Tibial nerve (tissue), 4 donors: Measurements from ENCODE around the gene PNMT.

Source experiments
- EP300 ChIP-seq, 2 donors: sonication (generic); formaldehyde crosslinking; IDR thresholded peaks; one replicate each; pipeline ENCODE4 v1.6.1; 2017; ENCODE audit warnings: antibody characterized with exemption in 2 of 2, mild to moderate bottlenecking in 1 of 2
- POLR2A ChIP-seq, 2 donors: fragments of 450-650 bp; IDR thresholded peaks; one replicate each; pipeline ENCODE4 v1.6.1; 2017; ENCODE audit warnings: antibody characterized with exemption in 2 of 2, mild to moderate bottlenecking in 2 of 2, moderate library complexity in 2 of 2
- TF ChIP-seq, protein P1 (sequence below), 5 experiments: fragments of 200-600 bp in 3 of 5; fragments of 450-650 bp in 2 of 5; sonication (generic) in 3 of 5; IDR thresholded peaks; one replicate each; pipeline ENCODE4 v1.5.1; 2016 to 2019; ENCODE audit warnings: antibody characterized with exemption in 5 of 5, mild to moderate bottlenecking in 3 of 5, moderate library complexity in 2 of 5

DNA sequence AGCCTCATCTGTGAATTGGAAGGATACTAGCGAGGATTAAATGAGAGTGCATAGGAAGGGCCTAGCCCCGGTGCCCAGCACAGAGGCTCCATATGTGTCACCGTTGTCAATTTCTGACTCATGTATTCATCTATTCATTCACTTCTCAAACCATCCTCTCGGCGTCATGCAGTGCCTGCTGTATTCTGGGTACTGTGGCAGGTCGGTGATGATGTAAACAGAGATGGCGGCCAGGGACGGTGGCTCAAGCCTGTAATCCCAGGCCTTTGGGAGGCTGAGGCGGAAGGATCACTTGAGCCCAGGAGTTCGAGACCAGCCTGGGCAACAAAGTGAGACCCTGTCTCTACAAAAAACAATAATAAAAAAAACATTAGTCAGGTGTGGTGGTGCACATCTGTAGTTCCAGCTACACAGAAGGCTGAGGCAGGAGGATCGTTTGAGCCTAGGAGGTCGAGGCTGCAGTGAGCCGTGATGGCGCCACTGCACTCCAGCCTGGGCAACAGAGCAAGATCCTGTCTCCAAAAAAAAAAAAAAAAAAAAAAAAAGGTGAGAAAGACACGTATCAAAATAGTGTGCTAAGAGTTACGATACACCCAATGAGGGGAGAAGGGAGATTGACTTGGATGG lies 45.8 kb upstream of the PNMT start:
- TF ChIP-seq, protein P1, sequence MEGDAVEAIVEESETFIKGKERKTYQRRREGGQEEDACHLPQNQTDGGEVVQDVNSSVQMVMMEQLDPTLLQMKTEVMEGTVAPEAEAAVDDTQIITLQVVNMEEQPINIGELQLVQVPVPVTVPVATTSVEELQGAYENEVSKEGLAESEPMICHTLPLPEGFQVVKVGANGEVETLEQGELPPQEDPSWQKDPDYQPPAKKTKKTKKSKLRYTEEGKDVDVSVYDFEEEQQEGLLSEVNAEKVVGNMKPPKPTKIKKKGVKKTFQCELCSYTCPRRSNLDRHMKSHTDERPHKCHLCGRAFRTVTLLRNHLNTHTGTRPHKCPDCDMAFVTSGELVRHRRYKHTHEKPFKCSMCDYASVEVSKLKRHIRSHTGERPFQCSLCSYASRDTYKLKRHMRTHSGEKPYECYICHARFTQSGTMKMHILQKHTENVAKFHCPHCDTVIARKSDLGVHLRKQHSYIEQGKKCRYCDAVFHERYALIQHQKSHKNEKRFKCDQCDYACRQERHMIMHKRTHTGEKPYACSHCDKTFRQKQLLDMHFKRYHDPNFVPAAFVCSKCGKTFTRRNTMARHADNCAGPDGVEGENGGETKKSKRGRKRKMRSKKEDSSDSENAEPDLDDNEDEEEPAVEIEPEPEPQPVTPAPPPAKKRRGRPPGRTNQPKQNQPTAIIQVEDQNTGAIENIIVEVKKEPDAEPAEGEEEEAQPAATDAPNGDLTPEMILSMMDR (IDR thresholded peaks at IDR 0.05) = no peak
- no peak for TF ChIP-seq POLR2A (IDR thresholded peaks at IDR 0.05)
- TF ChIP-seq EP300 (IDR thresholded peaks at IDR 0.05) = no peak
